Skeletal muscle tissue (tissue), 4 donors: Measurements from ENCODE around the gene AGT. TPM values are rescaled to one million over a fixed set of nuclear protein-coding genes. Genes with fewer than 3 reads are reported as not detected.

Experiments
- H3K27ac ChIP-seq: one replicate; pipeline ENCODE4 v1.7.0; 2013; ENCODE audit warnings: mild to moderate bottlenecking, low read depth, low read length, inconsistent platforms
- H3K27me3 ChIP-seq, 3 donors: one replicate each; pipeline ENCODE4 v1.7.0; 2013; ENCODE audit warnings: low read length in 3 of 3; ENCODE audit not compliant: control insufficient read depth in 3 of 3, insufficient read depth in 3 of 3
- H3K36me3 ChIP-seq, 3 donors: one replicate each; pipeline ENCODE4 v1.7.0; 2013; ENCODE audit warnings: low read length in 3 of 3; ENCODE audit not compliant: control insufficient read depth in 3 of 3, insufficient read depth in 3 of 3
- H3K4me1 ChIP-seq, 3 donors: one replicate each; pipeline ENCODE4 v1.7.0; 2013; ENCODE audit warnings: low read length in 3 of 3, mild to moderate bottlenecking in 3 of 3; ENCODE audit not compliant: control insufficient read depth in 3 of 3, insufficient read depth in 3 of 3
- H3K4me3 ChIP-seq, 3 donors: one replicate each; pipeline ENCODE4 v1.7.0; 2013; ENCODE audit warnings: low read length in 3 of 3
- H3K9ac ChIP-seq, 3 donors: one replicate each; pipeline ENCODE4 v1.7.0; 2013; ENCODE audit warnings: low read length in 3 of 3, mild to moderate bottlenecking in 3 of 3, moderate library complexity in 2 of 3, low read depth in 1 of 3
- H3K9me3 ChIP-seq, 3 donors: one replicate each; pipeline ENCODE4 v1.7.0; 2013; ENCODE audit warnings: low read length in 3 of 3; ENCODE audit not compliant: control insufficient read depth in 3 of 3
- total RNA-seq: library from RNA; depleted of rRNA; stranded (reverse); fragments of >200 nt; gene quantifications from one replicate; pipeline ENCODE4 v1.2.3, GENCODE V29; 2014
- donor health status: Osteomylitis.

AGT gene
- total RNA-seq, 1 donor from 2014 or later: 10.4 TPM

- H3K27ac ChIP-seq: no peak overlapping the region
- no peak overlapping the region for H3K4me3 ChIP-seq
- H3K9ac ChIP-seq: no peak overlapping the region
- H3K36me3 ChIP-seq: no peaks in the 10 kb centered on the region
- peaks cover 0 to 7% (median 0%) of the 10 kb centered on the region in 3 donors for H3K4me1 ChIP-seq
- no peaks in the 10 kb centered on the region for H3K27me3 ChIP-seq
- H3K9me3 ChIP-seq: no peaks in the 10 kb centered on the region
Observed at GRCh38 chr1:230745071-230745470, 31.1 kb upstream of the AGT start.

DNA sequence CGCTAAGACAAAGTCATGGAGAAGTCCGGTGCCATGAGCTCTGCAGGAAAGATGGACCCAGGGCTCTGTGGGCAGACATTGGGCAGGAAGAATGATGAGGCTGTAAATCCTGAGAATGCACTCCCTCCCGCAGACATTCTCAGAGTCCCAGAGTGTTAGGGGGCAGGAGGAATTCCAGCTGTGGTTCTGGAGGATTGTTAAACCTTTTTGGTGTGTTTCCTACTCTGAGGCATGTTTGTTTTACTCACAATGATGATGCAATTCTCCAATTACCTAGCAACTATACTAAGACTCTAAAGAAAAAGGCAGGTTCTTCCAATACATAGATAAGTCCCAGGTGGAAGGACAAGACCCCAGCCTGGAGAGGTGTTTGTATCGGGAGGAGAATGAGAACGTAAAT lies 30.5 kb upstream of the AGT start:
- Histone ChIP-seq H3K4me1 (peaks cover 0 to 6% (median 0%) of the 10 kb centered on the region in 3 donors), H3K36me3 (no peaks in the 10 kb centered on the region), H3K27ac (no peak overlapping the region), H3K4me3 (no peak overlapping the region), H3K9me3 (no peaks in the 10 kb centered on the region), H3K27me3 (no peaks in the 10 kb centered on the region), H3K9ac (no peak overlapping the region)

GRCh38 chr1:230743899-230744298 lies 30.0 kb upstream of the AGT start:
- H3K27ac ChIP-seq: no peak overlapping the region
- no peaks in the 10 kb centered on the region for H3K27me3 ChIP-seq
- no peak overlapping the region for H3K4me3 ChIP-seq
- H3K9me3 ChIP-seq: no peaks in the 10 kb centered on the region
- no peak overlapping the region for H3K9ac ChIP-seq
- no peaks in the 10 kb centered on the region for H3K36me3 ChIP-seq
- H3K4me1 ChIP-seq: peaks cover 0 to 1% (median 0%) of the 10 kb centered on the region in 3 donors

DNA sequence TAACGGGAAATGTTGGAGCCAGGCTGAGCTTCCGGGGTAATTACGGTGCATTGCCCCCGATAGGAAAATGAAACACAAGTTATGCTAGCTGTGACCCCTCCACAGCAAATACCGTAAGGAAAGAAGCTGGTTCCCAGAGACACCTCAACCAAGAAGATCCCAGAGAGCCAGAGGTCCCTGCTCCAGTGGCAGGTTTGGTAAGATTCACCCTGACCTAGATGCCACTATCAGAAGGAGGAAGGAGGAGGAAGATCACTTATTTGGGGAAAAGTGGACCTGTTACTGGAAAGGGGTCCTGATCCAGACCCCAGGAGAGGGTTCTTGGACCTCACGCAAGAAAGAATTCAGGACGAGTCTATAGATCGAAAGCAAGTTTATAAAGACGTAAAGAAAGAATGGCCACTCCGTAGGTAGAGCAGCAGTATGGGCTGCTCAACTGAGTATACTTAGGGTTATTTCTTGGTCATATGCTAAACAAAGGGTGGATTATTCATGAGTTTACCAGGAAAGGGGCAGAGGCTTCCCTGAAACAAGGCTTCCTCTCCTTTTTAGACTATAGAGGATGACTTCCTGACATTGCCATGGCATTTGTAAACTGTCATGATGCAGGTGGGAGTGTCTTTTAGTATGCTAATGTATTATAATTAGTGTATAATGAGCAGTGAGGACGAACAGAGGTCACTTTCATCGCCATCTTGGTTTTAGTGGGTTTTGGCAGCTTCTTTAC lies 25.8 kb upstream of the AGT start:
- no peak overlapping the region for H3K9ac ChIP-seq
- no peaks in the 10 kb centered on the region for H3K9me3 ChIP-seq
- no peaks in the 10 kb centered on the region for H3K27me3 ChIP-seq
- H3K36me3 ChIP-seq: no peaks in the 10 kb centered on the region
- H3K4me3 ChIP-seq: no peak overlapping the region
- H3K4me1 ChIP-seq: no peaks in the 10 kb centered on the region
- no peak overlapping the region for H3K27ac ChIP-seq

- Histone ChIP-seq H3K27ac (no peak overlapping the region), H3K9me3 (no peaks in the 10 kb centered on the region), H3K4me1 (no peaks in the 10 kb centered on the region)
Observed at GRCh38 chr1:230737622-230738262, 23.8 kb upstream of the AGT start.

DNA sequence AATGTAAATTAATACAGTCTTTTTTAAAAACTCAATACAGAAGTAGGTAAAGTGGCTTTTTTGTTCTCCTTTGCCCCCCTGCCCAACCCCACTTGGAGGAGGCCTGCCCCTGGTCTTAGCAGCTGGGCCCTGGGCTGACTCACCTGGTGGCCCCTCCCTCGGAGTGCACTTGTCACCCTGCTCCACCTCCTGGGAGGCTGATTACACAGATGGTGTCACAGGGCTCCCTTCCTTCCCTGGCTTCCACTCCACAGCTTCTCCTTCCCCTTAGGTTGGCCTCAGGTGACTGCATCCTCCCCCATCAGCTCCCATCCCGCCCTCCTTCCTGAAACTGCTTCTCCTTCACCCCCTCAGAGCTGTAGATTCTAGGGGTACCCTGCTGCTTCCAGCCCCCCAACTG lies 21.5 kb upstream of the AGT start:
- no peaks in the 10 kb centered on the region for H3K27me3 ChIP-seq
- H3K9me3 ChIP-seq: no peaks in the 10 kb centered on the region
- no peak overlapping the region for H3K4me3 ChIP-seq
- no peak overlapping the region for H3K27ac ChIP-seq
- H3K9ac ChIP-seq: no peak overlapping the region
- H3K36me3 ChIP-seq: no peaks in the 10 kb centered on the region
- peaks cover 5 to 11% (median 10%) of the 10 kb centered on the region in 3 donors for H3K4me1 ChIP-seq

More at GRCh38 chr1:230737622-230738262, 23.8 kb upstream of the AGT start:
- Histone ChIP-seq H3K9ac (no peak overlapping the region), H3K36me3 (no peaks in the 10 kb centered on the region), H3K4me3 (no peak overlapping the region), H3K27me3 (no peaks in the 10 kb centered on the region)

DNA sequence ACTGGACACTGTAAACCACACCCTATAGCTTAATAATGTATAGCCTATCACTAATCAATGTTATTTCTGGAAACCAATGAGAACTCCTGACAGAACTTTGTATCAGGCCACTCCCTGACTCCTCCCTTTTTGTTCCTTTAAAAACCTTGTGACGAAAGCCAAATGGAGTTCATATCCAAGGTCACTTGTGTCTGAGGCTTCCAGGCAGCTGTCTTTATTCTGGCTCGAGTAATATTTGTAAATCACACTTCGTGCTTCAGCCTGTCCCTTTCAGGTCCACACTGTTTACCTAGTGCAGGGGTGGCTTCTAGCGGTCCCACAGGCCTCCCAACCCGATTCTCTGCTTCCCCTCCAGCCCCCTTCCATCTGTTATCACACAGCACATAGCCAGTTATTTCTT lies 17.1 kb upstream of the AGT start:
- Histone ChIP-seq H3K9me3 (no peaks in the 10 kb centered on the region), H3K4me3 (peak overlapping the region in 2 of 3 donors; percentile 8 to 52), H3K4me1 (peaks cover 17 to 28% (median 21%) of the 10 kb centered on the region in 3 donors), H3K27me3 (no peaks in the 10 kb centered on the region), H3K36me3 (no peaks in the 10 kb centered on the region), H3K27ac (peak overlapping the region; percentile 77), H3K9ac (peak overlapping the region; percentile 51 to 65 (median 52))

DNA sequence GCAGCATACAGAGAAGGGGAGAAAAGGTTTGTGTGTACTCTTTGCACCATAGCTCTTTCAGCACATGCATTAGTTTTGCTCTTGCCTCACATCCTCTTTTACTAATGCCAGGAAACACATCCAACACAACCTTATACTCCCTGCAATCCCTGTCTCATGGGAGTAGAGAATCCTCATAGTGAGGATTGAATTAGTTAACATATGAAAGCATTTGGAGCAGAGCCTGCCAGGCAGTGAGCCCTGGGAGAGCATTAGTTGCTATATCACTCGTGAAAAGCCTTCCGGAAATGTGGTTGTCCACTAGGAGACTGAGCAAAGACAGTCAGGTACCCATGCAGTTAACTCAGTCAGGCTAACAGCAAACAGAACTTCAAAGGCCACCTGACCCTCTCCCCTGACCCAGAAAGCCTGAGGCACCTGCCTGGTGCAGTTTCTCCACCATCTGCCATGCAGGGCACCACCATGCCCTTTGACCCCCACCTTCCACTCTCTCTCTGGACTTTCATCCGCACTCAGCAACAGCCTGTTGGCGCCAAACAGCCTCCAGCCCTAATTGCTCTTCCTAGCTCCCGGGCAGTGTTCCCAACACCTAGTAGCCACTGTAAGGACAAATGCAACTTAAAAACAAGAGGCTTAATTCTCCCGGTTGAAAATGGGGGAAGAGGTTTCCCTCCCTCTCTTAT lies 14.9 kb upstream of the AGT start:
- peak overlapping the region; percentile 21 for H3K27ac ChIP-seq
- no peak overlapping the region for H3K9ac ChIP-seq
- peaks cover 17 to 28% (median 21%) of the 10 kb centered on the region in 3 donors for H3K4me1 ChIP-seq

DNA sequence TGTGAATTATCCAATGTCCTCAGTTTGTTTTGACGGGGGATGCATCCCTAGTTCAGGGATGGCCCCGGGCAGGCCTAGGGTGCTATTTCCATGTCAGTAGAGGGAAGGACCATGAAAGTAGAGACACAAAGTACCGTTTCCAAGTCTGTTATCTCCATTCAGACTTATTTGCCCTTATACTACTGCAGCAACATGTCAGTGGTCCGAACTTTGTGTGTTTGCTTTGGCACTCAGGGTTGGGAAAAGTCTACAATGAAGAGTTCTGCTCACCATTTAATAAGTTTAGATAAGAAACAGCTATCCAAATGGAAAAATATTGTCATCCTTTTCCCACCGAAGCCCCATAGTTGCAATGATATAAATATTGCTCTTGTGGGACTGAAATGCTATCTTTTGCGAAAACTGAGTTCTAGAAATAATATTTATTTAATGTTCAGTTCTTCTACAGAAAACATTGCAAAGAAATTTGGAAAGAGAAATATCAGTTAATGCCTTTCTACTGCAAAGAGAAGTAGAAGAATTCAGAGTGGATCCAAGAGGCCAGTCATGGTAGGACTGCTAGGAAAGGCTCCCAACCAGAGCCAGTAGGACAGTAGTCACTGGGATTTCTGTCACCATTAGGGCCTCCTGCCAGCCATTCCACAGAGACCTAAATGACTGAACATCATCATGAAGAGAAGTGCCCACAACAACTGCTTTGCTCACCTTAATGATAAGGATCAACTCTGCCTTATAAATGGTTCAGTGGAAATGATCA lies 11.5 kb upstream of the AGT start:
- Histone ChIP-seq H3K36me3 (no peaks in the 10 kb centered on the region), H3K9ac (no peak overlapping the region), H3K4me1 (peaks cover 11 to 17% (median 12%) of the 10 kb centered on the region in 3 donors), H3K9me3 (no peaks in the 10 kb centered on the region), H3K27me3 (no peaks in the 10 kb centered on the region), H3K4me3 (no peak overlapping the region), H3K27ac (no peak overlapping the region)

More for the DNA sequence above, 14.9 kb upstream of the AGT start:
- no peaks in the 10 kb centered on the region for H3K9me3 ChIP-seq
- no peaks in the 10 kb centered on the region for H3K27me3 ChIP-seq
- no peak overlapping the region for H3K4me3 ChIP-seq
- H3K36me3 ChIP-seq: no peaks in the 10 kb centered on the region
